HG03159 (cell line): Measurements from ENCODE around the gene WNT7B.
"Not testable (repeated sequence)": the region's sequence is repeated elsewhere in the genome, so short reads cannot be mapped to it uniquely, and the experiment has no call there.

Experiments
- ATAC-seq: cut with Tn5 transposase; IDR thresholded peaks from one replicate; pipeline ENCODE4 v1.9.1; 2021; ENCODE audit warnings: mild to moderate bottlenecking, moderate library complexity; ENCODE audit not compliant: unreplicated experiment

WNT7B gene

DNA sequence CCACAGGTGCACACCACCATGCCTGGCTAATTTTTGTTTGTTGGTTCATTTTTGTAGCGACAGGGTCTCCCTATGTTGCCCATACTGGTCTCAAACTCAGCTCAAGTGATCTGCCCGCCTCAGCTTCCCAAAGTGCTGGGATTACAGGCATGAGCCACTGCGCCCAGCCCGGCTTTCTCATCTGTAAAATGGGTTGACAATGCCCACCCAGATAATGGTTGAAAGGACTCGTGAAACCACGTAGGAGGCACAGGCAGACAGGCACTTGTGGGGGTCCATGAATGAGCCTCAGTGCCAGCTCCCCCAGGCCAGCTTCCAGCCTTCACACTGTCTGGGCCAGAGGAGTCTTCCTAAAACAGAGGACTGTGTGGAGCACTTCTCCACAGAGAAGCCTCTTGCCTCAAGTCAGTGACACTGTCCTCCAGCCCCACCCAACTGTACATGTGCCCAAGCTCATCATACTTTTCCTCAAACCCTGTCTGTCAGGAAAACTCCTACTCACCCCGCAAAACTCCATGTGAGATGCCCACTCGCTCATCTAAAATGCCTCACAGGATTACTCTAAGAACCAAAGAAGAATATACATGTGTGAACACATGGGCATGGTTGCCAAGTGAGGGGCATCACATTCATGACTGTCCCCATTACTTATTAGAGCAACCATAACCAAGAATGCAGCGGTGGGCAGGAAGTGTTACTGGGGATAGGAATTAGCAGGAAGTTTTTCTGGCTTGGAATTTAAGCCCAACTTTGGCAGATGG is 32.1 kb upstream of the WNT7B start:
- no peak for ATAC-seq

- no peak for ATAC-seq
Observed at GRCh38 chr22:46008291-46008690, 31.3 kb upstream of the WNT7B start.

DNA sequence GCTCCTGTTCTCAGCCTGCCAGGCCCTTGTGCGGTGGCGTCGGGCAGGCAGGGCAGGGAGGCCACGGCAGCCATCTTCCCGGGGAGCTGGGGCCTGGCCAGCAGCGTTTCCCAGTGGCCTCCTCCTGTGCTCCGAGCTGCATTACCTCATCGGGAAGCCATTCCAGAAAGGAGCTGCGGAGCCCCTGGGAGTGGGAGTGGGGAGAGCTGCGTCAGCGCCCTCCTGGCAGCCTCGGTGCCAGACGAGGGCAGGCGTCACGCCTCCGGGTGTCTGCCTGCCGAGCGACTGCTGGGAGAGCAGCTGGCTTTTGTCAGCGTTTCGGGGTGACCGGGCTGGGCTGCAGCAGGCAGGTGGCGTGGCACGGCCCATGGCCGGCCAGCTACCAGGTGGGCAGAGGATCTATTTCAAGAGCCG is 30.9 kb upstream of the WNT7B start:
- ATAC-seq = no peak

- ATAC-seq = no peak
Observed at GRCh38 chr22:46007003-46007847, 30.3 kb upstream of the WNT7B start.

DNA sequence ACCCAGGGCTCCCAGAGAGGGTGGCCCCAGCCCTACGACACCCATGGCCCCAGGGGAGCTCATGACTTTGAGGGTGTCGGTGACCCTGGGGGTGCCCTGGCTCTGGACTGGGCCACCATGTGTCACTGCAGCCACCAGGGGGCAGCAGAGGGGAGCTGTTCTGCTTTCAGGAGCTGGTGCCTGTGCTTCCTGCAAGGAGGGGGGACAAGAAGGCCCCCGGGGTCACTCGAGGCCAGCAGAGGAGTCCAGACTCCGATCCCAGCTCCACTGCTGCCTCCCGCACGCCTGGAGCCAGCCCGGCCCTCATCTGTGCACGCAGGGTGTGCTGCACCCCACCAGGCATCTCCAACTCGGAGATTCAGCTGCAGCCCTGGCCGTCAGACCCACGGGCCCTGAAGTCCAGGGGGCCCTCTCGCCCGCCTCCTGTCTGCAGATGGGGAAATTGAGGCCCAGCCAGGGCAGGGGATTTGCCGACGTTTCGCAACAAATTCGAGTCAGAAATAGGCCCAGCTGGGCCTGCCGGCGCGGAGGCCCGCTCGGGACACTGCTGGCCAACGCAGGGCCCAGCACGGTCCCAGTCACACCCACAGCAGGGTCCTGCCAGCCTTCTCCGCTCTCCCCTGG is 29.5 kb upstream of the WNT7B start:
- no peak for ATAC-seq

DNA sequence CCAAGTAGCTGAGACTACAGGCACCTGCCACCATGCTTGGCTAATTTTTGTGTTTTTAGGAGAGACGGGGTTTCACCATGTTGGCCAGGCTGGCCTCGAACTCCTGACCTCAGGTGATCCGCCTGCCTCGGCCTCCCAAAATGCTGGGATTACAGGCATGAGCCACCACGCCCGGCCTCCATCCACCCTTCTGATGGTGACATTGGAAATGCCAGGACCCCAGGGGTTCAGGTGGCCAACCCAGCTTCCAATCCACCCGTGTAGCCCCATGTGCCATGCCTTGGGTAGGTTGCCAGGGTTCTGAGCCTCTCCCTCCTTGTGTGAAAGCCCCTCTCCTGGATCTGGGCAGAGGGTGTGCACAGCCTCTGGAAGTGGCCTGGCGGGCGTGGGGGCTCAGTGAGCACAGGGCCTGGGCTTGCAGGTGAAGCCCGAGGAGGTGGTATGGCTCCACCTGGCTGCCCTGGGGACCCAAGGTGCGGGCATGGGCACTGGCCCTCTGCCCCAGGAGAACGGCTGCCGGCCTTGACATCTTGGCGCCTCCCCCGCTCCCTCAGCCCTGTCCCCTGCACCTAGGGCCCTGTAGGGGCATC is 28.2 kb upstream of the WNT7B start:
- ATAC-seq = not testable (repeated sequence)

- ATAC-seq = no peak
Observed at GRCh38 chr22:46004105-46004866, 27.3 kb upstream of the WNT7B start.

GRCh38 chr22:46003271-46004091 is 26.5 kb upstream of the WNT7B start:
- ATAC-seq = no peak

DNA sequence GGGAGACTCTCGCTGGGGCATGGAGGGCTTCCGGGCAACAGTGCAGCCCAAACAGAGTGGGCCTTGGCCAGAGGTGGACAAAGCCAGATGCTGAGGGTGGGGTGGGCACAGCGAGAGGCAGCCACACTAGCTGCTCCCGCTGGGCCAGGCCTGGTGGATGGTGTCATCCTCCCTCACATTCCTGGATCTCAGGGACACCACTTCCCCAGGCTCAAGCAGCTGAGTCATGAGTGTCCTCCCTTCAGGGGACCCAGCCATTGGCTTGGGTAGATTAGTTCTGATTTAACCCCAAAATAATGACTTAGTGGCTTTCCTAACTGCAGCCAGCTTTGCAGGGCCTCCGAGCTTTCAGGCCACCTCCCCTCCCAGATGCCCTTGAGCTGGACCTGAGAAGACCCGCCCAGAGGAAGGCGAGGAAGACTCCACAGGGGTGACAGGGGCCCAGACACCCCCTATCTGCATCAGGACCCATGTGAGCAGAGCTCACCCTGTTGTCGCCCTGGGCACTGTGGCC is 25.9 kb upstream of the WNT7B start:
- no peak for ATAC-seq

GRCh38 chr22:46001426-46002106 is 24.6 kb upstream of the WNT7B start:
- no peak for ATAC-seq

DNA sequence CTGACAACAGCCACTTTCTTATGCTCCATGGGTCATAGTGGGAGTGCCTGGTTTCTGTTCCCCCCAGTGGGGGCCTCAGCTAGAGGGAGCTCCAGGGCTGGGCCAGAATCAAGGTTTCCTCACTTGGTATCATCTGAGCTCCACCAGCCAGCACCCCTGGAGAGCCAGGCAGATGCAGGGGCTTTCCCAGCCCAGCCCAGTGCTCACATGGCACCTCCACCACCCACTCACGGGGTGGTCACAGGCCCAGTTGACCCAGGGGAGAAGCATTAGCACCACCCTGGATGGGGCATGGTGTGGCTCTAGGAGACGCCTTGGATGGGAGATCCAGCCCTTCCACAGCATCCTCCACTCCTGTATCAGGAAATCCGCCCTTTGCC is 24.1 kb upstream of the WNT7B start:
- ATAC-seq = no peak

DNA sequence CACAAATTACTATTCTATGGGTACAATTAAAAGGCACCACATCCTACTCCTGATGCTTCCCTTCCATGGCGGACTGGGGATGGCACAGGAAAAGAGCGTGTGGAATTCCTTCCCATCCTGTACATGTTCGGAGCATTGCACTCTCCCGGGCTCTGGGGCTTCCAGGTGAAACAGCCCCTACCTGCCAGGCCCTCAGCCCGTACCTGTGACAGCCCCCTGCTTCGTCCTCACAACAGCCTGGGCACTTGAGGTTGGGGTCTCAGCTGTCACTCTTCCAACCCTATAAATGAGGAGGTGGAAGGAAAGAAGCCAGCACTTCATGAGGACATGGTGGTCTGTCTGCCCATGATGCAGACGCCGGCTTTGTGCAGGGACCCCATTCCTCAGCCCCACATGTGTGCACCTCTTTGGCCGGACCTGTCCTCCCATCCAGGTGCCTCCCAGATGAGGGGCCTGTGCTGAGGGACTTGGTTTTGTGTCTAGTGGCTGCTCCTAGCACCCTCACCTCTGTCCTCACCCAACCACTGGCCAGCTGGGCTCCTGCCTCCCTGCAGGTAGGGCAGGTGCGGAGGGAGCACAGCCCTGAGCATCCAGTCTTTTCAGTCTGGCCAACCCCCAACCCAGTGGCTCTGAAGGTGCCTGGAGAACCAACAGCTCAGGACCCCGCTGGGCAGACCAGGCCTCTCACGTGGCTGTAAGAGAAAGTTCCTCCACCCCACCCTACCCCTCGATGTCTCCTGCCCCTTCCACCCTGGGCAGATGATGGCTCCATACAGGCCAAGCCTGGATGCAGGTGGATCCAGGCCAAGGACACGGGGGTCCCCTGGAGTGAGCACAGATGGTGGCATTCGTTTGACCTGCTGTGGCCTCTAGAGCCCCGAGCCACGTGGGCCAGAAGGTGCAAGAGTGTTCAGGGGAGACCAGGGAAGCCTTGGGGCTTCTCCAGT is 23.4 kb upstream of the WNT7B start:
- no peak for ATAC-seq

- ATAC-seq = no peak
Observed at GRCh38 chr22:45999379-45999971, 22.5 kb upstream of the WNT7B start.

GRCh38 chr22:45998638-45999378 is 21.8 kb upstream of the WNT7B start:
- ATAC-seq = no peak

GRCh38 chr22:45997777-45998637 is 21.0 kb upstream of the WNT7B start:
- no peak for ATAC-seq
